ENCODE data around the gene ALDH5A1. TPM values are rescaled to one million over a fixed set of nuclear protein-coding genes. Genes with fewer than 3 reads are reported as not detected.

The ALDH5A1 gene
- total and polyA plus RNA-seq, 7 donors, result 2.4 to 5.0 (median 2.8) TPM

DNA sequence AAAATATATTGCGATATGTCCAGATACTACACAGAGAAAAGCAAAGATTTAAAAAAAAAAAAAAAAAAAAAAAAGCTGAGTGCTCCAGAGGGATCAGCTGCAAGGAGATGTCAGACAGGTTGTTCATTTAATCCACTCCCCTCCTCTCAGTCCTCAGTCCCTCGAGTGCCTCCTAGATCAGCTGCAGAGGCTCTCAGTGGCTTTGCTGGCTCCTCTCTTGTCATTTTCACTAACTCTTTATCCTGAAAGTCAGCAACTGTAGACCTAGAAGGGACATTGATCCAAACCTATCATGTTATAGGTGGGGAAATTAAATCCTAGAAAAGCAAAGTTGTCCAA, 89.6 kb downstream of the ALDH5A1 start:
- intact Hi-C loops (cut with DNase I), result loop anchor here (5.0 kb wide), 1 partner anchor 488 kb away; no protein-coding TSS in a partner anchor
- H3K36me3 ChIP-seq, result no peaks in the 10 kb centered on the region
- peaks cover 0 to 14% (median 9%) of the 10 kb centered on the region in 4 donors for H3K4me1 ChIP-seq
- no peaks in the 10 kb centered on the region for H3K27me3 ChIP-seq
- 75 to 88% methylated on average over 2 of the region's 2 CpGs for WGBS, 2 donors
- no peaks in the 10 kb centered on the region for H3K9me3 ChIP-seq
- TF ChIP-seq, protein P1, sequence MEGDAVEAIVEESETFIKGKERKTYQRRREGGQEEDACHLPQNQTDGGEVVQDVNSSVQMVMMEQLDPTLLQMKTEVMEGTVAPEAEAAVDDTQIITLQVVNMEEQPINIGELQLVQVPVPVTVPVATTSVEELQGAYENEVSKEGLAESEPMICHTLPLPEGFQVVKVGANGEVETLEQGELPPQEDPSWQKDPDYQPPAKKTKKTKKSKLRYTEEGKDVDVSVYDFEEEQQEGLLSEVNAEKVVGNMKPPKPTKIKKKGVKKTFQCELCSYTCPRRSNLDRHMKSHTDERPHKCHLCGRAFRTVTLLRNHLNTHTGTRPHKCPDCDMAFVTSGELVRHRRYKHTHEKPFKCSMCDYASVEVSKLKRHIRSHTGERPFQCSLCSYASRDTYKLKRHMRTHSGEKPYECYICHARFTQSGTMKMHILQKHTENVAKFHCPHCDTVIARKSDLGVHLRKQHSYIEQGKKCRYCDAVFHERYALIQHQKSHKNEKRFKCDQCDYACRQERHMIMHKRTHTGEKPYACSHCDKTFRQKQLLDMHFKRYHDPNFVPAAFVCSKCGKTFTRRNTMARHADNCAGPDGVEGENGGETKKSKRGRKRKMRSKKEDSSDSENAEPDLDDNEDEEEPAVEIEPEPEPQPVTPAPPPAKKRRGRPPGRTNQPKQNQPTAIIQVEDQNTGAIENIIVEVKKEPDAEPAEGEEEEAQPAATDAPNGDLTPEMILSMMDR (IDR thresholded peaks at IDR 0.05), result no peak
- H3K27ac ChIP-seq, result no peak overlapping the region
- no peak overlapping the region for H3K4me3 ChIP-seq
- DNase-seq, result no peak

Other genes starting within 250 kb of the ALDH5A1 start
- under 1 TPM in 1 of 4 donors, not detected in 3; under 0.01 TPM for gene DCDC2, start 136.9 kb upstream of the ALDH5A1 start, total RNA-seq
- 1 to 10 TPM in 1 of 3 donors, under 1 TPM in 2; 0.46 to 1.6 (median 0.60) TPM for gene DCDC2, start 136.9 kb upstream of the ALDH5A1 start, polyA plus RNA-seq
- 10 to 100 TPM; 21.4 to 33.5 (median 27.0) TPM for gene MRS2, start 92.0 kb upstream of the ALDH5A1 start, total RNA-seq
- 10 to 100 TPM in 2 of 3 donors, 1 to 10 TPM in 1; 9.0 to 20.1 (median 18.3) TPM for gene MRS2, start 92.0 kb upstream of the ALDH5A1 start, polyA plus RNA-seq
- 1 to 10 TPM; 4.8 to 7.2 (median 5.6) TPM for gene GPLD1, start 5.4 kb upstream of the ALDH5A1 start, total RNA-seq
- gene GPLD1, start 5.4 kb upstream of the ALDH5A1 start, polyA plus RNA-seq, result under 1 TPM in 2 of 3 donors, not detected in 1; 0.52 to 0.60 TPM
- gene KIAA0319, start 151.2 kb downstream of the ALDH5A1 start, total RNA-seq, result under 1 TPM; 0.16 to 0.71 (median 0.48) TPM
- gene KIAA0319, start 151.2 kb downstream of the ALDH5A1 start, polyA plus RNA-seq, result under 1 TPM in 2 of 3 donors, not detected in 1; under 0.01 to 0.60 TPM
- gene TDP2, start 171.9 kb downstream of the ALDH5A1 start, total RNA-seq, result 10 to 100 TPM; 30.4 to 67.6 (median 48.2) TPM
- gene TDP2, start 171.9 kb downstream of the ALDH5A1 start, polyA plus RNA-seq, result 100 to 1,000 TPM; 125 to 543 (median 421) TPM
- gene ACOT13, start 172.1 kb downstream of the ALDH5A1 start, total RNA-seq, result 10 to 100 TPM in 1 of 4 donors, 1 to 10 TPM in 3; 5.3 to 11.8 (median 9.2) TPM
- gene ACOT13, start 172.1 kb downstream of the ALDH5A1 start, polyA plus RNA-seq, result 10 to 100 TPM; 23.0 to 48.6 (median 48.1) TPM
- gene C6orf62, start 224.2 kb downstream of the ALDH5A1 start, total RNA-seq, result 10 to 100 TPM; 27.0 to 34.2 (median 32.3) TPM
- 10 to 100 TPM; 30.6 to 60.9 (median 37.9) TPM for gene C6orf62, start 224.2 kb downstream of the ALDH5A1 start, polyA plus RNA-seq

All from sigmoid colon (tissue), 7 donors.